GM08714 (cell line): ENCODE measurements around the gene INTS13.

Experiments
- H3K4me3 ChIP-seq: fragments of 200-500 bp; sonication (Bioruptor generic); 2 replicates; pipeline ENCODE4 v1.5.1; 2014; ENCODE audit warnings: mild to moderate bottlenecking, low read length, inconsistent platforms
- ZNF274 ChIP-seq: IDR thresholded peaks from 2 replicates; pipeline ENCODE4 v1.6.1; 2012; ENCODE audit warnings: mild to moderate bottlenecking, low read depth, low read length

Gene INTS13

DNA sequence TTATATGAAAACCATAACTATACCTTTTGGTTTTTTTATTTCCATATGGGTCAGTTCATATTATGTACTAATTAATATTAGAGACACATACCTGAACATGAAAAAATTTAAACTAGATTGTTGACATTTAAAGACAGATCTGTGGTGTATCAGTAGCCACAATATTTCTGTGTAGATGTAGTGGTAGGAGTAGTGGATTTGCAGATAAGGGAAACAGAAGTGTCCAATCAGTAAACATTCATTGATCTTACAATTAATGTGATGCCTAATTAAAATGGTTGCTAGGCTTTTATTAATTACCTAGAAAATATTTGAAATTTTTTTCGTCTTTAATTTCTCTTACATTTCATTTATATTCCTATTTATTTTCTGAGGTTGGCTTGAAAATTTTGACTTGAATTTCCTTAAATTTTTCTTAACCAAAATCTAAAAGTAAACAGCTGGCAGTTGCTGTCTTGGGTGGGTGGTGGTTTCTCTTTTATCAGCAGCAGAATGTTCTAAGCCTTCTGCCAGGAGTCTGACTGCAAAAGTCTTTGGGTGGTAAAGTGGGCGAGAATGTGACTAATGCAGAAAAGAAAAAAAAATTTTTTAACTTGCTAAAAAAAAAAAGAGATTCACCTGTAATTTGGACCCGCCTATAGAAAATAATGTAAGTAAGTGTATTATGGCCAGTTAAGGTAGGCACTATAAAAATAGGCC lies 2.9 kb upstream of the INTS13 start:
- H3K4me3 ChIP-seq = peak overlapping the region; percentile 60
- no peak for TF ChIP-seq ZNF274

DNA sequence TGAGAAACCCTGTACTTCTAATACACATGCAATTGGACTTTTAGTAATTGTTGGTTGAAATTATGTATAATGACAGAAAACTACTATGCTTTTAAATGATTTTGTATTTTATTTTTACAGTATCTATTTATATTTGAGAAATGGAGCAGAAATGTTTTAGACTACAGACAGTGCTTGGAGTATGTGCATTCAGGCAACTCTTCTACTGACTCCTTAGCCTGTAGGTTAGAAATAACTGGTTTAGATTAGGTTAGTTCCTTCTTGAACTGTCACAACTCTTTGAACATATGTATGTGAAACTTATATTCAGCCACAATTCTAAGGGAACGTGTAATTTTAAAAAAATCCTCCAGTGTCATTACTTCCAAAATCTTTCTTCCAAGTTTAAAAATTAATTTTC lies 2.2 kb upstream of the INTS13 start:
- H3K4me3 ChIP-seq = peak overlapping the region; percentile 95; the same call in 1 of the 2 replicates
- no peak for TF ChIP-seq ZNF274

DNA sequence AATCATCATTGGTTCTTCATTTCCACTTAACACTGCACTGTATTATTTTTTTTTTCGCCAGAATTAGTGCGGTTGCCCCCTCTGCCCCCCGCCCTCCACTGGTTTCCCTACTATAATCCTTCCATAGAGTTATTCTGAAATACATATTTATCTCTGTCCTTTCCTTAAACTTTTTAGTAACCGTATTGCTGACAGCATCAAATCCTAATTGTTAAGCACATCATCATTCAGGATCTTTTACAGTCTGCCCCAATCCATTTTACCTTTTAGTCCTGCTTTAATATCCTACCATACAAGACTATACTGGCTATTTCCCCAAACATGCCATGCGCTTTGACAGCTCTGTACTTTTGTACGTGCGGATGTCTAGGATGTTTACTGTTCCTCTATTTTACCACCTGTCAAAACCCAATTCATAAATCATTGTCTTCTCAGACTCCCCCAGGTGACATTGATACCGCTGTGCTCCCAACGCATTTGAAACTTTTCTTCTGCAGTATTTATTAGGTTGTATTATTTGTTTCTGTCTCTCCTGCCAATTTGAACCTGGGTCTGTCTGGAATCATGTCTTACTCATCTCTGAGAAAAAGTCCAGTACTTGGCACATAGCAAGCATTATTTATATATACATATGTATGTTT lies 1.5 kb upstream of the INTS13 start:
- H3K4me3 ChIP-seq = peak overlapping the region; percentile 95
- TF ChIP-seq ZNF274 = no peak

DNA sequence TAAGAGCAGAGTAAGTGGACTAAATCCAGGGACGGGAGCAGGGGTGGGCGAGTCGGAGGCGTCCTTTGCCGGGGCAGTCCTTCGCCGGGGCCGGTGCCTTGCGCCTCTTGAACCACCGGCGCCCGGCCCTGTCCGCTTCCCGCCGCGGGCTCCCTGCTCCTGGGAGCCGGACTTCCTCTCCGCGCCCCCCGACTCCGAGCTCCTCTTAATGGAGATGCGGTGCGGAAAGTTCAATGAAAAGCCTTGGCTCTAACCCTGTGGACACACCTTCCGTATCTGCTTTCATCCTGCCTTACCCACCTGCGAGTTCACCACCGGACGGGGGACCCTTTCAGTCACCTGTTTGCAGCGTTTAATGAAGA lies 901 bp upstream of the INTS13 start:
- TF ChIP-seq ZNF274 = no peak
- H3K4me3 ChIP-seq = peak overlapping the region; percentile 95

DNA sequence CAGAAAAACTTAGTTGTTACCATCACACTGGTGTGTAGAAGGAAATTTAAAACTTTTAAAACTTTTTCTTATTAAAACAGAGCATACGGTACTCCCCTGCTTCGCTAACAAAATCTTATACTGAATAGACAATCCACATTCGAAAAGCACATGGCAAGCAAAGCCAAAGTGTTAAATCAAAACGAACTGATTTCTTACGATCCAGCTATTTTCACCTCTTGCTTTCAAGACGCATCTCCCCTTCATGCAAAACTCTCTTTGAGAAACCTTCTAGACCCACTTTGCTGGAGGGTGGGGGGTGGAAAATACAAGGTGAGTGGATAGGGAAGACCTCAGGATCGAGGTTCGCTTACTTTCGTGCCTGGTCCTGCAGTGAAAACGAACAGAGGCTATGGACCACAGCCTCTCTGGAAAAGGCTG lies 328 bp downstream of the INTS13 start:
- peak overlapping the region; percentile 95 for H3K4me3 ChIP-seq
- no peak for TF ChIP-seq ZNF274

DNA sequence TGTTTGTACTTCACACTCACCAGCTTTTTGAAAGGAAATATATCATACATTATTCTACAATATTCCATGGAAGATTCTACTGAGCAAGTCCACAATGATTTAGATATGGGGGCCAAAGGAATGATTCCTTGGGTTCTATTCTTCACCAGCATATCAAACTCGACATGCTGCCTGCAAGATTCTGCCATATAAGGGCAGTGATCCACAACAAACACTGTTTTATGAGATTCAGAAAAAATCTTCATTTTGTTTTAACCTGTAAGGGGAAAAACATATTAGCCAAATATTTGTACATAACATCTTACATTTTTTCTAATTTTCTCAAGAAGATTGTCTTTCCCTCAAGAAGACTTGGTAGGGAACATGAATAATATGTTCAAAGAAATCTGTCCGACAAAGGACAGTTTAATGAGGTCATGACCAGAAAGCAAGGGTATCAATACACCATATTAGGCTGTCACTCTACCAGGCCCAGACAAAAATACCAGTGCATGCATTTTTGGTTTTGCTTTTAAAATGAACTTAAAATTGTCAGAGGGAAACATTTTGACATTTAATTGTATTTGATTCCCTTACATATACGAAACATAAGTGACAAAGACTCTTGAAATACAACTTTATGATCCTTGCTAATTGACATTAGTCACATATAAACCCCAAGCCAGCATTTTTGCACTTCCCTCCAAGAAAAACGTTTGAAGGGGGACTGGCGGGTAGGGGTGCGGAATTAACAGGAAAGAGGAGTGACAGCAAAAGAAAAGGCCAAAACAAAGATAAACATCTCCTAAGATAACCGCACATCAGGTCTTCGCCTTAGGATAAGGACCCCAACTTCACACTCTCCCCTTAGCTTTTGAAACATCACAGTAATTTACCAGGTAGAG lies 980 bp downstream of the INTS13 start:
- TF ChIP-seq ZNF274 = no peak
- H3K4me3 ChIP-seq = peak overlapping the region; percentile 95

DNA sequence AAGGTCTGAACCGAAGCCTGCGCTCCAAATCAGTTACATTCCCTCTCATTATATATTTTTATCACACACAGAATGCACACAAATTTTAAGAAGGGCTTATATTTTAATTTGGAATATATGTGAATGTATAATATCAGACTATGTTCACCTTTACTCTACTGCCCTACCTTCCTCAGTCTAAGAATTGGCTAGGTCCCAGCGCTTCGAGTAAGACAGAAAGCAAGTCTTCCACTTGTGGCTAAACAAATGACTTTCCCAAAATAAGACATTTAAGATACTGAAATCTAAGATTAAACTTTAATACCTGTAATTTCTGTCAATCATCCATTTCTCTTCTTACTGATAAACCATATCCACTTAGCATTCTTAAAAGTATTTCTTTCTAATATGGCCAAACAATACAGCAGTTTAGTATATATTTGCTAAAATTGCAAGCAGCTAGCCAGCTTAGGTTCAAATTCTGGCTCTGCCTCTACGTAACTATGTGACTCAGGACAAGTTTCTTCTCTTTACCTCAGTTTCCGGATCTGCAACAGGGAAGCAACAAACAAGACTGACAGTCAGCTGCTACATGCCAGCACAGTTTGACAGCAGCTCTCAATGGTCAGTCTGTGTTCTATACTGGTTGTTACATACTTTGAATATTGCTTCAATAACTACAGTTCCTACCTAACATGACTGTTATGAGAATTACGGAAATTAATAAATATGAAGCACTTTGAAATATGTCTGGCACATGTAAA lies 2.0 kb downstream of the INTS13 start:
- TF ChIP-seq ZNF274 = no peak
- peak overlapping the region; percentile 68 for H3K4me3 ChIP-seq

DNA sequence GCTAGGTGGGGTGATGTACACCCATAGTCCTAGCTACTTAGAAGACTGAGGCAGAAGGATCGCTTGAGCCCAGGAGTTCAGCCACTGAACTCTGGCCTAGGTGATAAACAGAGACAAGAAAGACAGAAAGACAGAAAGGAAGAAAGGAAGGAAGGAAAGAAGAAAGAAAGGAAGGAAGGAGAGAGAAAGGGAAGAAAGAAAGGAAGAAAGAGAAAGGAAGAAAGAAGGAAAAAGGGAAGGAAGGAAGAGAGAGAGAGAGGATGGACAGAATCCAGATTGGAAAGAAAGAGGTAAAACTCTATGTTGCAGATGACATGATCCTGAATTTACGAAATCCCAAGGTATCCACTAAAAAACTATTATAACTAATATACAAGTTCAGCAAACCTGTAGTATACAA lies 8.2 kb downstream of the INTS13 start:
- no peak overlapping the region for H3K4me3 ChIP-seq
- TF ChIP-seq ZNF274 = no peak

DNA sequence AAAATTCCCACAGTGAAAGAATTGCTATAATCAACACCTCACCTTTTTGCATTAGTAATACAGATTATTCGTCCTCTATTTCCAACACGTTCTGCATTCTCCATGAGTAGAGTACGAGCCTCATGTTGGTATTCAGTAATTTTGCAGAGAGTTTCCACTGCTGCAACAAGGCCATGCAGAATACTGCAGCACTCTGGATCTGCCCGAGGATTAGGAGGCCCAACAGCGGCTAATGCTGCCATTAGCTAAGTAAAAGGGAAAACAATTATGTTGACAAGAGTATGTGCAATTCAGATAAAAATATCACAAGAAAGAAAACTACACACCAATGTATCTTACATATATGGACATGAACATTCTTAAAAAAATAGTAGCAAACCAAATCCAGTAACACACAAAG lies 9.1 kb downstream of the INTS13 start:
- TF ChIP-seq ZNF274 = no peak
- no peak overlapping the region for H3K4me3 ChIP-seq

DNA sequence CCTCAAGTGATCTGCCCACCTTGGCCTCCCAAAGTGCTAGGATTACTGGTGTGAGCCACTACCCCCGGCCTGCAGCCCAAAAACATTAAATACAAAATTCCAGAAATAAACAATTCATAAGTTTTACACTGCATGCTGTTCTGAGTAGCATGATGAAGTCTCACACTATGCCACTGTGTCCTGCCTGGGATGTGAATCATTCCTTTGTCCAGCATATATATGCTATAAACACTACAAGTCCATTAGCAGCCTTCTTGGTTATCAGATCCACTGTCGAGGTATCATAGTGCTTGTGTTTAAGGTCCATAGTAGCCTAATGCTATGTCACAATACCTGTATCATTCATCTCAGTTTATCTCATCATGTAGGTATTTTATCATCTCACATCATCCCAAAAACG lies 15.9 kb downstream of the INTS13 start:
- TF ChIP-seq ZNF274 = no peak
- no peak overlapping the region for H3K4me3 ChIP-seq

DNA sequence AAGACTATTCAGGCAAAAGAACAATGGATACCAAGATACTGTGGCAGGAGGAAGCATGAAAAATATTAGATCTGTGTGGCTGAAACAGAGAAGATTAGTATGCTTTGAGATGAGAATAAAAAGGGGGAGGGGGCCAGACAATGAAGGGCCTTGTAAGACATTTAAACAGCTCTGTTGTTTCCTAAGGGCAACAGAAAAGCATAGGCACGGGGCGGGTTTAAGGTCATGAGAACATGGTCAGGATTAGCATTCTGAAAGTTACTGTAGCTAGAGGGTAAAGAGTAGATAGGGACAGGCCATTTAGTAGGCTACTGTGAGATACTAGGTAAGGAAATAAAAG lies 18.6 kb downstream of the INTS13 start:
- no peak for TF ChIP-seq ZNF274
- H3K4me3 ChIP-seq = no peak overlapping the region

DNA sequence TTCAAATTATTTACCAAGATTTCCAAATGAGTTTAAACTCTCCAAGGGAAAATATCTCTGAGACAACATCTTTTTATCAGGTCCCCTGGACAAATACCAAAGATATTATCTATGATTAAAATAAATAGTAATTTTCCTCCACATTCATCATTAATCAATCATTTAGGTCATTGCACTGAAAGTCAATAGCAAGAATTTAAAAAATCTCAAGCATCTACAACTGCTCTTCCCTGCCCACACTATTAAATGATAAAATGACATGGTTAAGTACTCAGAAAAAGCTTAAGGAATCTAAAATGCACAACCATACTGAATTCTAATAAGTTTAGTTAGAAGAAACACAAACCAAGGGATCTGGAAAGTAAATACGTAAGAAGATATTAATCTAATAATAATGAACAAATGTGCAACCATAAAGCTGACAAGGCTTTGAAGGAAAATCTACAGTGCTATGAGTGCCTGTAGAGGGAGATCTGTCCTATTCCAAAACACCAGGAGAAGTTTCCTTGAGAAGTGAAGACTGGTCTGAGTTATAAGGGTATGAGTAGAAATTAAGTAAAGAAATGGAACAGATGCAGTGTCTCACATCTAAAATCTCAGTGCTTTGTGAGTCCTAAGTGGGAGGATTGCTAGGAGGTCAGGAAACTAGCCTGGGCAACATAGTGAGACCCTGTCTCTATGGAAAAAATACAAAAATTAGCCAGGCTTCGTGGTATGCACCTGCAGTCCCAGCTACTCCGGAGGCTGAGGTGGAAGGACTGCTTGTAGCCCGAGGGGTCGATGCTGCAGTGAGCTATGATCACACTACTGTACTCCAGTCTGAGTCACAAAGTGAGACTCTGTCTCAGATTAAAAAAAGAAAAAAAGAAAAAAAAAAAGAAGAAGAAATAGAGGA lies 19.2 kb downstream of the INTS13 start:
- no peak overlapping the region for H3K4me3 ChIP-seq
- TF ChIP-seq ZNF274 = no peak

DNA sequence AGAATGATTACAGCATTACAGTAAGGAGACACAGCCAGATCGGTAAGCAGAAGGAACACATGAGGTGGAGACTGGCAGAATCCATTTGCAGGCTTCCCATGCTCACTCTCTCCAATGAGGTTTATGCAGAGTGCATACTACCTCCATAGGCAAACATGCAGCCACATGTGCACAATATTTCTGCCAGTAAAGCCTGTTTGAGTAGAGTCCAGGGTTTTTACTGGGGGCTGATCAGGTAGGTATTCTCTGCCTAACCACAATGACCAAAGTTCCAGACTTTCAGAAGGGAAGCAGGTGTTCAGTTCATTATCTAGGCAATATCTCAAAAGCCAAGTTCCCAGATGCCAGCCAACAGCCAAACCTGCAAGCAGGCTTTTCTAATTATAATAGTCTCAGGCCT lies 31.1 kb downstream of the INTS13 start:
- no peak for TF ChIP-seq ZNF274

More for the DNA sequence above, 31.1 kb downstream of the INTS13 start:
- no peak overlapping the region for H3K4me3 ChIP-seq
